Endothelial cell (in vitro differentiated cells): ENCODE results near the gene RASAL2. TPM values are rescaled to one million over a fixed set of nuclear protein-coding genes. Genes with fewer than 3 reads are reported as not detected.

Experiments
- DNase-seq: peaks from one replicate; pipeline ENCODE4 v3.0.0; 2021; ENCODE audit warnings: low spot score
- H3K27ac Mint-ChIP-seq: one replicate; pipeline ENCODE4 v1.8.0; 2021; ENCODE audit warnings: mixed read lengths, inconsistent platforms; ENCODE audit not compliant: unreplicated experiment
- H3K27me3 Mint-ChIP-seq: one replicate; pipeline ENCODE4 v1.8.0; 2021; ENCODE audit warnings: mild to moderate bottlenecking, moderate library complexity, mixed read lengths, inconsistent platforms; ENCODE audit not compliant: unreplicated experiment
- H3K36me3 Mint-ChIP-seq: one replicate; pipeline ENCODE4 v1.8.0; 2021; ENCODE audit warnings: mild to moderate bottlenecking, low read depth, mixed read lengths, inconsistent platforms; ENCODE audit not compliant: unreplicated experiment
- H3K4me1 Mint-ChIP-seq: one replicate; pipeline ENCODE4 v1.8.0; 2021; ENCODE audit warnings: mild to moderate bottlenecking, mixed read lengths, inconsistent platforms; ENCODE audit not compliant: unreplicated experiment
- H3K4me3 Mint-ChIP-seq: one replicate; pipeline ENCODE4 v1.8.0; 2021; ENCODE audit warnings: mild to moderate bottlenecking, mixed read lengths, inconsistent platforms; ENCODE audit not compliant: unreplicated experiment
- H3K9me3 Mint-ChIP-seq: one replicate; pipeline ENCODE4 v1.8.0; 2021; ENCODE audit warnings: mixed read lengths, inconsistent platforms; ENCODE audit not compliant: unreplicated experiment
- CTCF ChIP-seq: fragments of 200-600 bp; sonication (generic); IDR thresholded peaks from one replicate; pipeline ENCODE4 v1.5.0; 2021; ENCODE audit warnings: antibody characterized with exemption; ENCODE audit not compliant: unreplicated experiment
- total RNA-seq: library from RNA; stranded (reverse); fragmentation: NEBNext Ultra II Directional; extraction: Animal tissue kit (Norgen Biotek cat#: 25700); gene quantifications from one replicate; pipeline ENCODE4 v1.2.1, GENCODE V29; 2021; ENCODE audit not compliant: unreplicated experiment

Gene RASAL2
- total RNA-seq, 1 donor from 2014 or later = 82.1 TPM

GRCh38 chr1:178461701-178462100 is 367.8 kb downstream of the RASAL2 start:
- no peak for DNase-seq
- Mint-ChIP-seq H3K9me3 (no peaks in the 10 kb centered on the region), H3K4me1 (peaks cover 29% of the 10 kb centered on the region), H3K4me3 (no peak overlapping the region), H3K27me3 (peaks cover 3% of the 10 kb centered on the region), H3K27ac (no peak overlapping the region), H3K36me3 (peaks cover 32% of the 10 kb centered on the region)
- no peak for TF ChIP-seq CTCF

GRCh38 chr1:178464141-178464540 is 370.2 kb downstream of the RASAL2 start:
- Mint-ChIP-seq H3K4me3 (no peak overlapping the region), H3K27ac (no peak overlapping the region), H3K27me3 (peaks cover 4% of the 10 kb centered on the region), H3K4me1 (peaks cover 22% of the 10 kb centered on the region), H3K36me3 (peaks cover 34% of the 10 kb centered on the region), H3K9me3 (no peaks in the 10 kb centered on the region)
- TF ChIP-seq CTCF = no peak
- no peak for DNase-seq

- H3K4me3 Mint-ChIP-seq = no peak overlapping the region
- H3K36me3 Mint-ChIP-seq = peaks cover 34% of the 10 kb centered on the region
- DNase-seq = no peak
- H3K27me3 Mint-ChIP-seq = peaks cover 4% of the 10 kb centered on the region
- TF ChIP-seq CTCF = no peak
- H3K4me1 Mint-ChIP-seq = peaks cover 22% of the 10 kb centered on the region
- H3K9me3 Mint-ChIP-seq = no peaks in the 10 kb centered on the region
- H3K27ac Mint-ChIP-seq = no peak overlapping the region
Observed at GRCh38 chr1:178464566-178464965, 370.7 kb downstream of the RASAL2 start.

GRCh38 chr1:178465011-178465410 is 371.1 kb downstream of the RASAL2 start:
- Mint-ChIP-seq H3K4me3 (no peak overlapping the region), H3K4me1 (peaks cover 22% of the 10 kb centered on the region), H3K9me3 (no peaks in the 10 kb centered on the region), H3K27ac (no peak overlapping the region), H3K27me3 (peaks cover 4% of the 10 kb centered on the region), H3K36me3 (peaks cover 34% of the 10 kb centered on the region)
- TF ChIP-seq CTCF = no peak
- no peak for DNase-seq

- Mint-ChIP-seq H3K27ac (no peak overlapping the region), H3K36me3 (peaks cover 42% of the 10 kb centered on the region), H3K4me1 (peaks cover 27% of the 10 kb centered on the region), H3K9me3 (no peaks in the 10 kb centered on the region), H3K4me3 (no peak overlapping the region), H3K27me3 (peaks cover 4% of the 10 kb centered on the region)
- TF ChIP-seq CTCF = no peak
- no peak for DNase-seq
Observed at GRCh38 chr1:178467837-178468236, 373.9 kb downstream of the RASAL2 start.
